ENCODE measurements around the gene LDB2.

LDB2 gene

GRCh38 chr4:16731776-16732380 lies 166.6 kb downstream of the LDB2 start:
- H3K4me1 ChIP-seq (ENCODE audit: low read length): no peaks in the 10 kb centered on the region
- H4K20me1 ChIP-seq (ENCODE audit: insufficient read depth, low read length): no peaks in the 10 kb centered on the region
- H3K79me2 ChIP-seq (ENCODE audit: low read length): no peaks in the 10 kb centered on the region
- H3F3A ChIP-seq (ENCODE audit: insufficient read depth, low read length): no peaks in the 10 kb centered on the region
- no peaks in the 10 kb centered on the region for H3K27me3 ChIP-seq (replicated peaks; ENCODE audit: insufficient read depth, low read length)
- H3K9ac ChIP-seq (ENCODE audit: low read length): no peak overlapping the region
- H3K27ac ChIP-seq (ENCODE audit: low read length): no peak overlapping the region
- DNase-seq: no peak
- no peak overlapping the region for H3K4me2 ChIP-seq (ENCODE audit: low read depth, low read length)
- no peaks in the 10 kb centered on the region for H3K36me3 ChIP-seq (replicated peaks; ENCODE audit: insufficient read depth, low read length)
- no peak overlapping the region for H3K4me3 ChIP-seq (ENCODE audit: low read length)
- TF ChIP-seq EZH2phosphoT487 (IDR thresholded peaks at IDR 0.05; ENCODE audit: low read length) (no peak), CTCF (IDR thresholded peaks at IDR 0.05; ENCODE audit: low read length) (no peak), EZH2 (optimal IDR thresholded peaks at IDR 0.05; ENCODE audit: low read depth, low read length) (no peak)
- no peak overlapping the region for H2AFZ ChIP-seq (ENCODE audit: low read length)
- H3K9me3 ChIP-seq (replicated peaks; ENCODE audit: insufficient read depth, low read length): no peaks in the 10 kb centered on the region
- H3K9me2 ChIP-seq (replicated peaks; ENCODE audit: insufficient read depth, low read length): no peaks in the 10 kb centered on the region

- Histone ChIP-seq H4K20me1 (ENCODE audit: insufficient read depth, low read length) (no peaks in the 10 kb centered on the region), H3F3A (ENCODE audit: insufficient read depth, low read length) (no peaks in the 10 kb centered on the region), H3K27ac (ENCODE audit: low read length) (no peak overlapping the region), H3K36me3 (replicated peaks; ENCODE audit: insufficient read depth, low read length) (no peaks in the 10 kb centered on the region), H2AFZ (ENCODE audit: low read length) (no peak overlapping the region), H3K27me3 (replicated peaks; ENCODE audit: insufficient read depth, low read length) (no peaks in the 10 kb centered on the region), H3K79me2 (ENCODE audit: low read length) (no peaks in the 10 kb centered on the region), H3K9me2 (replicated peaks; ENCODE audit: insufficient read depth, low read length) (no peaks in the 10 kb centered on the region), H3K4me1 (ENCODE audit: low read length) (no peaks in the 10 kb centered on the region), H3K4me3 (ENCODE audit: low read length) (no peak overlapping the region), H3K4me2 (ENCODE audit: low read depth, low read length) (no peak overlapping the region), H3K9ac (ENCODE audit: low read length) (no peak overlapping the region), H3K9me3 (replicated peaks; ENCODE audit: insufficient read depth, low read length) (no peaks in the 10 kb centered on the region)
- TF ChIP-seq EZH2phosphoT487 (IDR thresholded peaks at IDR 0.05; ENCODE audit: low read length): no peak
- TF ChIP-seq EZH2 (optimal IDR thresholded peaks at IDR 0.05; ENCODE audit: low read depth, low read length): no peak
- TF ChIP-seq CTCF (IDR thresholded peaks at IDR 0.05; ENCODE audit: low read length): no peak
- no peak for DNase-seq
Observed at GRCh38 chr4:16730522-16731205, 167.8 kb downstream of the LDB2 start.

- H2AFZ ChIP-seq (ENCODE audit: low read length): no peak overlapping the region
Observed at GRCh38 chr4:16729336-16729735, 169.1 kb downstream of the LDB2 start.

More at GRCh38 chr4:16729336-16729735, 169.1 kb downstream of the LDB2 start:
- Histone ChIP-seq H3K27me3 (replicated peaks; ENCODE audit: insufficient read depth, low read length) (no peaks in the 10 kb centered on the region), H3K36me3 (replicated peaks; ENCODE audit: insufficient read depth, low read length) (no peaks in the 10 kb centered on the region), H3K9ac (ENCODE audit: low read length) (no peak overlapping the region), H3K79me2 (ENCODE audit: low read length) (no peaks in the 10 kb centered on the region), H3K9me2 (replicated peaks; ENCODE audit: insufficient read depth, low read length) (no peaks in the 10 kb centered on the region), H3F3A (ENCODE audit: insufficient read depth, low read length) (no peaks in the 10 kb centered on the region), H3K4me3 (ENCODE audit: low read length) (no peak overlapping the region), H3K9me3 (replicated peaks; ENCODE audit: insufficient read depth, low read length) (no peaks in the 10 kb centered on the region), H3K4me2 (ENCODE audit: low read depth, low read length) (no peak overlapping the region), H3K27ac (ENCODE audit: low read length) (no peak overlapping the region), H4K20me1 (ENCODE audit: insufficient read depth, low read length) (no peaks in the 10 kb centered on the region), H3K4me1 (ENCODE audit: low read length) (no peaks in the 10 kb centered on the region)
- DNase-seq: no peak
- no peak for TF ChIP-seq EZH2 (optimal IDR thresholded peaks at IDR 0.05; ENCODE audit: low read depth, low read length)
- no peak for TF ChIP-seq EZH2phosphoT487 (IDR thresholded peaks at IDR 0.05; ENCODE audit: low read length)
- TF ChIP-seq CTCF (IDR thresholded peaks at IDR 0.05; ENCODE audit: low read length): no peak

All from MM.1S (cell line).